PC-9 (cell line): Measurements from ENCODE around the gene LRRN4CL. TPM values are rescaled to one million over a fixed set of nuclear protein-coding genes. Genes with fewer than 3 reads are reported as not detected.

ENCODE experiments used
- BruUV-seq: library from RNA; stranded (reverse); fragments of 400-500 nt; replicated peaks from 2 replicates; lab custom pipeline; 2021; lab: Mats Ljungman, UMichigan
- CTCF ChIA-PET: fragments of 300-600 bp; sonication (Branson Sonifier 250); formaldehyde crosslinking; loops from one replicate; lab custom pipeline; 2022; ENCODE audit warnings: antibody characterized with exemption; lab: Charles Lee
- POLR2A ChIA-PET: fragments of 300-600 bp; sonication (Branson Sonifier 250); formaldehyde crosslinking; loops from one replicate; lab custom pipeline; 2022; ENCODE audit warnings: antibody characterized with exemption; ENCODE audit not compliant: unreplicated experiment; lab: Charles Lee
- DNase-seq, 2 experiments: peaks; one replicate each; pipeline versions ENCODE4 v3.0.0 to v3.0.0-alpha.2; 2015 to 2022; ENCODE audit warnings: mixed read lengths in 1 of 2
- H2AFZ ChIP-seq: fragments of 200-600 bp; sonication (generic); 2 replicates; pipeline ENCODE4 v1.8.1; 2017; ENCODE audit warnings: antibody characterized with exemption
- H3F3A ChIP-seq: fragments of 200-600 bp; sonication (generic); 2 replicates; pipeline ENCODE4 v1.8.1; 2017; ENCODE audit warnings: antibody characterized with exemption, mild to moderate bottlenecking, low read depth; ENCODE audit not compliant: insufficient read depth
- H3K27ac ChIP-seq: fragments of 200-600 bp; sonication (generic); 2 replicates; pipeline ENCODE4 v1.6.1; 2016; ENCODE audit warnings: mixed run types
- H3K27me3 ChIP-seq: fragments of 200-600 bp; sonication (generic); 2 replicates; pipeline ENCODE4 v1.6.1; 2016; ENCODE audit warnings: low read depth, mixed run types; ENCODE audit not compliant: insufficient read depth
- H3K36me3 ChIP-seq: fragments of 200-600 bp; sonication (generic); 2 replicates; pipeline ENCODE4 v1.6.1; 2016; ENCODE audit warnings: low read depth, mixed run types
- H3K4me1 ChIP-seq: fragments of 200-600 bp; sonication (generic); replicated peaks from 2 replicates; pipeline ENCODE4 v1.6.1; 2016; ENCODE audit warnings: mixed run types; ENCODE audit not compliant: insufficient read depth
- H3K4me2 ChIP-seq: fragments of 200-600 bp; sonication (generic); 2 replicates; pipeline ENCODE4 v1.6.1; 2017; ENCODE audit warnings: mixed run types
- H3K4me3 ChIP-seq: fragments of 200-600 bp; sonication (generic); 2 replicates; pipeline ENCODE4 v1.6.1; 2016; ENCODE audit warnings: mixed run types
- H3K79me2 ChIP-seq: fragments of 200-600 bp; sonication (generic); 2 replicates; pipeline ENCODE4 v1.6.1; 2017; ENCODE audit warnings: low read depth, mixed run types
- H3K9me2 ChIP-seq: fragments of 200-600 bp; sonication (generic); 2 replicates; pipeline ENCODE4 v1.8.1; 2017; ENCODE audit warnings: mild to moderate bottlenecking; ENCODE audit not compliant: insufficient read depth
- H3K9me3 ChIP-seq: fragments of 200-600 bp; sonication (generic); 2 replicates; pipeline ENCODE4 v1.8.1; 2016; ENCODE audit warnings: low read depth; ENCODE audit not compliant: insufficient read depth
- H4K20me1 ChIP-seq: fragments of 200-600 bp; sonication (generic); 2 replicates; pipeline ENCODE4 v1.8.1; 2017; ENCODE audit not compliant: insufficient read depth
- CTCF ChIP-seq: fragments of 200-600 bp; sonication (generic); conservative IDR thresholded peaks from 2 replicates; pipeline ENCODE4 v1.6.1; 2017; ENCODE audit warnings: mixed run types, antibody characterized with exemption, mild to moderate bottlenecking, moderate library complexity
- EZH2 ChIP-seq: fragments of 200-600 bp; sonication (generic); IDR thresholded peaks from 2 replicates; pipeline ENCODE4 v1.8.0; 2017; ENCODE audit warnings: antibody characterized with exemption, low read depth
- intact Hi-C: fragments of 100-400 bp; cut with micrococcal nuclease; formaldehyde crosslinking; loops from one replicate; pipeline ENCODE4 v1.10.0; 2022; ENCODE audit not compliant: unreplicated experiment
- total RNA-seq: library from RNA; stranded (reverse); gene quantifications from 2 replicates; pipeline ENCODE4 v1.2.3, GENCODE V29; 2021

Gene LRRN4CL
- total RNA-seq, 1 experiment from 2014 or later, result 1.3 TPM

- Histone ChIP-seq H2AFZ (no peak overlapping the region), H3K27ac (peak overlapping the region; percentile 79), H3K9me3 (no peaks in the 10 kb centered on the region), H3K36me3 (peaks cover 26% of the 10 kb centered on the region; the same call in 1 of the 2 replicates), H3K4me1 (peaks cover 46% of the 10 kb centered on the region), H3K27me3 (no peaks in the 10 kb centered on the region), H3K79me2 (peaks cover 73% of the 10 kb centered on the region), H3F3A (peaks cover 86% of the 10 kb centered on the region), H3K4me2 (peak overlapping the region; percentile 72), H3K9me2 (no peaks in the 10 kb centered on the region), H4K20me1 (0 out of 2 replicates have a peak, but pooled peaks cover 5% of the 10 kb centered on the region), H3K4me3 (peak overlapping the region; percentile 79)
- CTCF ChIA-PET, result no interaction called here
- TF ChIP-seq EZH2 (no peak), CTCF (no peak)
- POLR2A ChIA-PET, result no interaction called here
- DNase-seq, result peak in 1 of 2 experiments; percentile 52
- intact Hi-C loops, result loop anchor here (5.0 to 10.0 kb wide), 2 partner anchors 54 to 92 kb away; partner anchors contain the start of genes HNRNPUL2, POLR2G and TTC9C
- BruUV-seq, result no TSS peak
Measured at GRCh38 chr11:62673196-62673525, 16.2 kb downstream of the LRRN4CL start.

GRCh38 chr11:62671608-62672389 lies 17.5 kb downstream of the LRRN4CL start, which contains the start of the genes LBHD1 and UQCC3:
Gene LBHD1 (minus strand): TSS chr11:62672267. CDS start chr11:62670031, 2,236 bp downstream.
Gene UQCC3 (plus strand): TSS chr11:62671673. CDS start chr11:62671746, 73 bp downstream.
- intact Hi-C loops, result loop anchor here (5.0 to 10.0 kb wide), 2 partner anchors 56 to 93 kb away; partner anchors contain the start of genes HNRNPUL2, POLR2G and TTC9C
- Histone ChIP-seq H3F3A (peaks cover 86% of the 10 kb centered on the region), H3K4me2 (peak within 1 kb of the TSS; percentile 72), H3K4me3 (peak within 1 kb of the TSS; percentile 79), H3K4me1 (peaks cover 46% of the 10 kb centered on the region), H3K36me3 (peaks cover 19% of the 10 kb centered on the region), H2AFZ (peak within 1 kb of the TSS; percentile 83), H3K9me3 (no peaks in the 10 kb centered on the region), H3K27ac (peak within 1 kb of the TSS; percentile 79), H3K9me2 (no peaks in the 10 kb centered on the region), H3K27me3 (no peaks in the 10 kb centered on the region), H4K20me1 (peaks cover 5% of the 10 kb centered on the region; the same call in 1 of the 2 replicates), H3K79me2 (peaks cover 74% of the 10 kb centered on the region)
- TF ChIP-seq CTCF (no peak), EZH2 (no peak)
- DNase-seq, result peak; percentile 75 to 80
- POLR2A ChIA-PET, result interaction anchor here (0.6 to 1.7 kb wide), 11 partner anchors 52 to 179 kb away, joined by 3 to 7 read pairs (median 5); partner anchors contain the start of genes HNRNPUL2 and TUT1
- CTCF ChIA-PET, result interaction anchor here (0.6 kb wide), 2 partner anchors 80 to 194 kb away, joined by 3 to 7 read pairs; partner anchors contain the start of gene TUT1
- BruUV-seq, result no TSS peak

- intact Hi-C loops, result loop anchor here (5.0 to 10.0 kb wide), 2 partner anchors 56 to 94 kb away; partner anchors contain the start of genes HNRNPUL2, POLR2G and TTC9C
- no peaks in the 10 kb centered on the region for H3K27me3 ChIP-seq
- no peak for TF ChIP-seq CTCF
- TF ChIP-seq EZH2, result no peak
- H3F3A ChIP-seq, result peaks cover 86% of the 10 kb centered on the region
- peaks cover 51% of the 10 kb centered on the region for H3K4me1 ChIP-seq
- peak overlapping the region; percentile 83 for H2AFZ ChIP-seq
- peaks cover 19% of the 10 kb centered on the region for H3K36me3 ChIP-seq
- no peaks in the 10 kb centered on the region for H3K9me3 ChIP-seq
- no peak for DNase-seq
- H3K4me3 ChIP-seq, result peak overlapping the region; percentile 79
- H4K20me1 ChIP-seq, result peaks cover 5% of the 10 kb centered on the region; the same call in 1 of the 2 replicates
- H3K27ac ChIP-seq, result peak overlapping the region; percentile 79
- ChIA-PET CTCF (no interaction called here), POLR2A (interaction anchor here (0.6 to 1.7 kb wide), 9 partner anchors 51 to 179 kb away, joined by 3 to 7 read pairs (median 5); no protein-coding TSS in a partner anchor)
- H3K9me2 ChIP-seq, result no peaks in the 10 kb centered on the region
- no TSS peak for BruUV-seq
- H3K4me2 ChIP-seq, result peak overlapping the region; percentile 72
- H3K79me2 ChIP-seq, result peaks cover 75% of the 10 kb centered on the region
Measured at GRCh38 chr11:62671236-62671607, 18.1 kb downstream of the LRRN4CL start.
